GM15510 (cell line): ENCODE data around the gene ZBED6.

ENCODE experiments used
- POLR2A ChIP-seq: IDR thresholded peaks from 3 replicates; pipeline ENCODE4 v1.6.1; 2011; ENCODE audit warnings: borderline replicate concordance; ENCODE audit not compliant: insufficient read length; ENCODE audit errors: extremely low read depth

Gene ZBED6, protein sequence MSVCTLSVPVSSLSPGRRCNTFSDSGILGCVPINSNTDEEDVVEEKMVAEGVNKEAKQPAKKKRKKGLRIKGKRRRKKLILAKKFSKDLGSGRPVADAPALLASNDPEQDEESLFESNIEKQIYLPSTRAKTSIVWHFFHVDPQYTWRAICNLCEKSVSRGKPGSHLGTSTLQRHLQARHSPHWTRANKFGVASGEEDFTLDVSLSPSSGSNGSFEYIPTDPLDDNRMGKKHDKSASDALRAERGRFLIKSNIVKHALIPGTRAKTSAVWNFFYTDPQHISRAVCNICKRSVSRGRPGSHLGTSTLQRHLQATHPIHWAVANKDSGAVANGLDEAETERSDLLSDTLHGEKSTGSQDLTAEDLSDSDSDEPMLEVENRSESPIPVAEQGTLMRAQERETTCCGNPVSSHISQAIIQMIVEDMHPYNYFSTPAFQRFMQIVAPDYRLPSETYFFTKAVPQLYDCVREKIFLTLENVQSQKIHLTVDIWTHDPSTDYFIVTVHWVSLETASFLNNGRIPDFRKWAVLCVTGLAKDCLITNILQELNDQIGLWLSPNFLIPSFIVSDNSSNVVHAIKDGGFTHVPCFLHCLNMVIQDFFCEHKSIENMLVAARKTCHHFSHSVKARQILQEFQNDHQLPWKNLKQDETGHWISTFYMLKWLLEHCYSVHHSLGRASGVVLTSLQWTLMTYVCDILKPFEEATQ (N-terminal part only)

GRCh38 chr1:203795441-203796235, at the start of gene ZBED6, which contains the start of gene ZC3H11A:
Gene ZBED6, plus strand, starts transcription at chr1:203795623. Its CDS starts 1,900 bp downstream, at chr1:203797523.
Gene ZC3H11A, plus strand, starts transcription at chr1:203795623. Its CDS starts 21,448 bp downstream, at chr1:203817071.
- TF ChIP-seq POLR2A: peak; percentile 54

- TF ChIP-seq POLR2A: no peak
Measured at GRCh38 chr1:203746281-203746680, 49.1 kb upstream of the ZBED6 start.

DNA sequence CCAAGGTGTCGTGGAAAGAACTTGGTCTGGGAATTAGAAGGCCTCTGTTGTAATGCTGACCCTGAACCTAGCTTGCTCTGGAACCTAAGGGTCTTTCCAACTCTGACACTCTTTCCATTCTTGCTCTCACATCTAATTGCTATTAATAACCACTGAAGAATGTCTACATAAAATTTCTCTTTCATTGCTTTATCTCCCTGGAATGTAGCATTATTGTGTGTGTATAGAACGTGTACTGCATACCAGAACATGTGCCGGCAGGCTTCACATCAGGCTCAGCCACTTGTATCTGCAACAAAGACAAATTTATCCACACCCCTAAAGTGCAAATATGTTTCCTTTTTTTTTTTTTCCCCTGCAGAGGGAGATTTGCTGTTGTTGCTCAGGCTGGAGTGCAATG, 44.4 kb upstream of the ZBED6 start:
- no peak for TF ChIP-seq POLR2A

- TF ChIP-seq POLR2A: peak; percentile 25
Measured at GRCh38 chr1:203754455-203754864, 41.0 kb upstream of the ZBED6 start.

- TF ChIP-seq POLR2A: no peak
Measured at GRCh38 chr1:203756036-203756435, 39.4 kb upstream of the ZBED6 start.

- no peak for TF ChIP-seq POLR2A
Measured at GRCh38 chr1:203760506-203760905, 34.9 kb upstream of the ZBED6 start.

DNA sequence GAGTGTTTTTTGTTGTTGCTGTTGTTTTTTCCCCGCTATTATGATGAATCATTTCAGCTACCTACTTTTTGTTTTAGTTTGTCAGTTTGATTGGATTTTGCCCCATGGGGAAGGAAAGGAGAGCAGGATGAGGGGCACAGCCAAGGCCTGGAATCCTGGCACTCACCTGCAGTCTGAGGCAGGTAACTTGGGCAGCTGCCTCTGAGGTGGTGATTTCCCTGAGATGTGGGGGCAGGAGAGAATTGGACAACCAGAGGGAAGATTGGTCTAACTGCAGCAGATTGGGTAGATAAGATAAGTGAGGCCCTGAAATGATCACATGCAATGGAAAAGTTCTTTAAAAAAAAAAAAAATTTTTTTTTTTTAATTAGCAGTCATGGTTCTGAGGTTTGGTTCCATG, 31.9 kb upstream of the ZBED6 start:
- TF ChIP-seq POLR2A: no peak

DNA sequence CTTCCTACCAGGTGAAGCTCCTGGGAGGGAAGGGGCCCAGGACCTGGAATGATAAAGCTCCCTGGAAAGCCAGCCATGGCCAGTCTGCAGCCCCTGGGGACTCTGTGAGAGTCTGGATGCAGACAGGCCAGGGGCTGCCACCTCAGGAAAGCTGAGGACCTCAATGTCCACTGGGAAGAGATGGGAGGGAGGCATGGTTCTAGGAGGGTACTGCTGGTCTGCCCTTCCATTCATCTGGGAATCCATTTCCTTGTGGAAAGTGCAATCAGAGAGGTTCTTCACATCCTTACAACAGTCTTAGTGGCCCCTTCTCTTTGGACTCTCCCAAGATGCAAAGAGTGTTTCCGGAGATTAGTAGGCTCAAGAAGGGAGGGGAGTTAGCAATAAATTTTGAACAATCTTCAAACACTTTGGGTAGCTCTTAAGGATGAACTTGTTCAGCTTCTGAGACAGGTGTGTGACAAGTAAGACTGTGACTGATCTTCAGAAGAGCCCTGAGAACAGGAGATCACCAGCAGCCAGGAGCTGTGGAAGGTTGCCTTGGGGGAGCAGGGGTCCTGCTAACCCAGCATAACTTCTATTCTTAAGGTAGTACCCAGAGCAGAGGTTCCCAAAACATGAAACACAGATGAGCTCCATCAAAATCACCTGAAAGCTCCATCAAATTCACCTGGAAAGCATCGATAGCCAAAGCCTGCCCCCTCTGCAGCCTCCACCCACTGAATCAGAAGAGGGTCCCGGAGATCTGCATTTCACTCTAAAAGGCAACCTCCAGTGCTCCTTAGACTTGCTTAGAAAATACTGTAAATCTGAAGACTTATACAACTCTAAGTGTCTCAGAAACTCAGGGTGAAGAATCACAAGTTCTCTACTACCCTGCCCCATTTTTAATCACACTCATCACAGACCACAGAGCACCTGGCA, 31.1 kb upstream of the ZBED6 start:
- no peak for TF ChIP-seq POLR2A

DNA sequence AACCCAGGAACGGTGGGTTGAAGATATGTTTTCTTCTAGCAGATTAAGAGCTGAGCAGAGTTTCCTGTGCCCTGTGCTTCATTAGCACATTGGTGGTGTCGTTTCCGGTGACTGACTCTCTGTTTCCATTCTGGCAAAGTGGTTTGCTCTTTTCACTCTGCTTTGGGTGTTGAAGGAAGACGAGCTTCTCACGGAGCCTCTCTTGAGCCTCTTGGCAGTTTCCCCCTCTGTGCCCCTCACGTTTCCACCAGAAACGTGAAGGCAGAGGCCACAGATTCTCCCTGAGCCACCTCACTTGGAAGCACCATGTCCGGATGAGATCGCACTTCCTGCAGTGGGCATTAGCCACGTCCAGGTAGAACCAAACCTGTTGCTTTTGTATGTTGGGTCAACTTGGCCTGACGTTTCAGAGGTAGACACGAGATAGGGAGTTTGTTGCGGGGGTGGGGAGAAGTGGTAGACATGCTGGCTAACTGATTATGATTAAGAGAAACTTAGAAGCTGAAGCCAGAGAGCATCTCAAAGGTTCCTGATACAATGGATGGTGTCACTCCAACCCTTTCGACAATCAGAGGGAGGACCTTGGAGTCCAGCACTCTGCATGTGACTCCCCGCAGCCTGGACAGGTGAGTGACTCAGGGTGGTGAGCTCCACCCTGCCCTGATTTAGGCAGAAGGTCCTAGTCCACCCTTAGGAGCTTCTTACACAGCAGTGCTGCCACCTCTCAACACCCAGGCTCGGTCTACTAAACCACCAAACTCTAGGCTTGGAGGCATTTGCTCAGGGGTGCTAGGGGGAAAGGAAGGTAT, 30.2 kb upstream of the ZBED6 start, which contains the start of gene LAX1:
Gene LAX1, plus strand, starts transcription at position 155 of the 809 bp plus-strand sequence. Its CDS starts 383 bp downstream, at position 538.
- TF ChIP-seq POLR2A: peak; percentile 67

DNA sequence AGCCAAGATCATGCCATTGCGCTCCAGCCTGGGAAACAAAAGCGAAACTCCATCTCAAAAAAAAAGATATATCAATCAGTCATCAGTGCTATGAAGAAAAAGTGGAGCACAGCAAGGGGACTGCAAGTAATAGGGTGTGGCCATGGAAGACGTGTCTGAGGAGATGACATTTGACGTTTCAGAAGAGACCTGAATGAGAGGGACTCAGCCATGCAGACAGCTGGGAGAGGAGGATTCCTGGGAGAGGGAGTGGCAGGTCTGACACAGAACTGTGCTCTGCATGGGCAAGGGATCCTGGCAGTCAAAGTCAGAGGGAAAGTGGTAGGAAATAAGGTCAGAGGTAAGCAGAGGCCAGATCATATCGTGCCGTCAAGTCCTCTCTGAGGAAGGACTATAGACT, 27.2 kb upstream of the ZBED6 start:
- TF ChIP-seq POLR2A: no peak

- TF ChIP-seq POLR2A: no peak
Measured at GRCh38 chr1:203769505-203770343, 25.7 kb upstream of the ZBED6 start.

GRCh38 chr1:203771901-203772301, 23.5 kb upstream of the ZBED6 start:
- no peak for TF ChIP-seq POLR2A
